ENCODE measurements around the gene ZNF740.
A peak's percentile ranks its signal among the peaks of the same experiment; 100 is the strongest.
"Not testable (repeated sequence)": the region's sequence is repeated elsewhere in the genome, so short reads cannot be mapped to it uniquely, and the experiment has no call there.

Gene ZNF740

DNA sequence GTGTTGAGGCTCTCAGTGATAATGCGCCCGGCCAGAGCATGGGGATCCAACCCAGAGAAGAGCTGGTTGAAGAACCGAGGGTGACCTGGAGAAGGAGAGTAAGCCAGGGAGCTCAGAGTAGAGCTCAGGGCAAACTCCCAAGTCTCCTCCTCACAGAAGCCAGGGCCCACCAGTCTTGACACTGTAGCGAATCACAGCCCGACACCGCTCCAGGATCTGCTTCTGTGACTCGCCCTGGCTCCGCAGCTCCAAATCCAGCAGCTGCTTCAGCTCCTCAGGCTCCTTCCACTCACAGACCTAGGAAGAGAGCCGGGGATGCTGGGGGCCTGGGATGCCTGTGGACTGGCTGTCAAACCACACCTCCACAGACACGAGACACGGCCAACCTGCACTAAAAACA, 8.2 kb upstream of the ZNF740 start:
- no peak for TF ChIP-seq CTCF (IDR thresholded peaks at IDR 0.05; ENCODE audit: low read depth, low read length, missing control alignments)
- DNase-seq (ENCODE audit: extremely low read depth, low read depth) = no peak
- no peak overlapping the region for H3K4me3 ChIP-seq (replicated peaks; ENCODE audit: low read depth, low read length)

DNA sequence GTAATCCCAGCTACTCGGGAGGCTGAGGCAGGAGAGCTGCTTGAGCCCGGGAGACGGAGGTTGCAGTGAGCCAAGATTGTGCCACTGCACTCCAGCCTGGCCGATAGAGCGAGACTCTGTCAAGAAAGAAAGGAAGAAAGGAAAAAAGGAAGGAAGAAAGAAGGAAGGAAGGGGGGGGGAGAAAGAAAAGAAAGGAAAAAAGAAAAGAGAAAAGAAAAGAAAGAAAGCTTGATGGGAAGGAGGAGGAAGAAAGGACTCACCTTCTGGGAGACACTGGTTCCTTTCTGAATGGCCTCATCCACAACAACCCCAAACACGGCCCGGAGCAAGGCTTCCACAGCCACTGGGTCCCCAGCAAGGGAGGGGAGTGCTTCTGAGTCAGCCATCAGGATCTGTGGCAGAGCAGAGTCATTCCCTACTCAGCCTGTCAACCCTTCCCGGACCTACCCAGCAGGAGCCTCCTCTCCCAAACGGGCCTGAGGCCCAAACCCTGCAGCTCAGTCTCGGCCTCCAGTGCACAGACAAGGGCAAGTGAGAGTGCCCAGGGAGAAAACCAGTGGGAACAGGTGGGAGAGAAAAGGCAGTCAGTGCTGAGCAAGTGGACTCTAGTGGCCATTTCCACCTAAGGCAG, 7.3 kb upstream of the ZNF740 start:
- TF ChIP-seq CTCF (IDR thresholded peaks at IDR 0.05; ENCODE audit: low read depth, low read length, missing control alignments) = no peak
- no peak for DNase-seq (ENCODE audit: extremely low read depth, low read depth)

GRCh38 chr12:53174881-53175491, 5.5 kb upstream of the ZNF740 start:
- H3K4me3 ChIP-seq (replicated peaks; ENCODE audit: low read depth, low read length) = no peak overlapping the region
- no peak for DNase-seq (ENCODE audit: extremely low read depth, low read depth)
- peak; percentile 16 for TF ChIP-seq CTCF (IDR thresholded peaks at IDR 0.05; ENCODE audit: low read depth, low read length, missing control alignments)

More for the DNA sequence above, 7.3 kb upstream of the ZNF740 start:
- H3K4me3 ChIP-seq (replicated peaks; ENCODE audit: low read depth, low read length) = no peak overlapping the region

DNA sequence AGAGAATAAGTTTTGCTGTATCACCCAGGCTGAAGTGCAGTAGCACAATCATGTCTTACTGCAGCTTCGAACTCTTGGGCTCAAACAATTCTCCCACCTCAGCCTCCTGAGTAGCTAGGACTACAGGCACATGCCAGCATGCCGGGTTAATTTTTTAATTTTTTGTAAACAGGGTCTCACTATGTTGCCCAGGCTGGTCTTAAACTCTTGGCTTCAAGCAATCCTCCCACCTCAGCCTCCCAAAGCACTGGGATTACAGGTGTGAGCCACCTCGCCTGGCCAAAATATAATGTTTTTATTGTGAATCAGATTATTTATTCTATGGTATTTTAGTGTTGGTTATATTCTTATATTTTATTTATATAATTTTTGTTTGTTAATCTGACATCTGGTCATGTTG, 3.8 kb upstream of the ZNF740 start:
- DNase-seq (ENCODE audit: extremely low read depth, low read depth) = no peak
- H3K4me3 ChIP-seq (replicated peaks; ENCODE audit: low read depth, low read length) = no peak overlapping the region
- no peak for TF ChIP-seq CTCF (IDR thresholded peaks at IDR 0.05; ENCODE audit: low read depth, low read length, missing control alignments)

- not testable (repeated sequence) for DNase-seq (ENCODE audit: extremely low read depth, low read depth); H3K4me3 ChIP-seq (replicated peaks; ENCODE audit: low read depth, low read length)
Observed at GRCh38 chr12:53177447-53177846, 3.1 kb upstream of the ZNF740 start.

DNA sequence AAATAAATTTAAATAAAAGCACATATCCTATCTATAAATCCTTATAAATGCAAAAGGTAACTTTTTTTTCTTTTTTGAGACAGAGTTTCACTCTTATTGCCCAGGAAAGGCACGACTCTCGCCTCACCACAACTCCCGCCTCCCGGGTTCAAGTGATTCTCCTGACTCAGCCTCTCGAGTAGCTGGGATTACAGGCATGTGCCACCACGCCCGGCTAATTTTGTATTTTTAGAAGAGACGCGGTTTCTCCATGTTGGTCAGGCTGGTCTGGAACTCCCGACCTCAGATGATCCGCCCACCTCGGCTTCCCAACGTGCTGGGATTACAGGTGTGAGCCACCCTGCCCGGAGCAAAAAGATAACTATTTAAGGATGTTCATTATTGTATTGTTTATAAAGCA, 1.7 kb upstream of the ZNF740 start:
- not testable (repeated sequence) for DNase-seq (ENCODE audit: extremely low read depth, low read depth); H3K4me3 ChIP-seq (replicated peaks; ENCODE audit: low read depth, low read length)

DNA sequence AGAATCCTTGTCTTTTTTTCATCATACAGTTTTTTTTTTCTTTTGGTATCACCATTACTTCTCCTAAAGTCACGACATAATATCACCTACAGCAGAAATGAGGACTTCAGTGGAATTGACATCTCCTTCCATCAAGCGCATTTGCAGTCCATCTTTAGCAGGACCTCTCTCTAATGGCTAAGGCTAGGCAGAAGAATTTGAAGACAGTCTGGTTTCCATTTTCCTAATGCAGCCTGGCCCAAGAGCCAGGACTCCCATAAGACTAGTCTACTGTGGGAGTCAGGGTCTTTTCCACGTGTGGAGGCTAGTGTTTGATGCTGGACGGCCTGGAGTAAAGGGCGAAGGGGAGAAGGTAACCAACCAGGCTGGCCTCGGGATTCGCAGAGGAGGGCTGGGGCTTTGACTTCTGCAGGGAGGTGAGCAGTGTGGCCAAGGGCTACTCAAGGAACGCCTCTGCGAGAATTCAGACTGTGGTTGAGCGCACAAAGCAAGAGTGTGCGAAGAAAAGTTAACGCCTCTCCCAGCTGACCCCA, 769 bp upstream of the ZNF740 start:
- H3K4me3 ChIP-seq (replicated peaks; ENCODE audit: low read depth, low read length) = peak overlapping the region; percentile 73
- DNase-seq (ENCODE audit: extremely low read depth, low read depth) = no peak
- no peak for TF ChIP-seq CTCF (IDR thresholded peaks at IDR 0.05; ENCODE audit: low read depth, low read length, missing control alignments)
